GM12865 (cell line): ENCODE measurements around the gene HEMK1.
A peak's percentile ranks its signal among the peaks of the same experiment; 100 is the strongest.

Experiments used
- DNase-seq: peaks from one replicate; pipeline ENCODE4 v3.0.0; 2010; ENCODE audit warnings: low read depth
- H3K4me3 ChIP-seq: 2 replicates; pipeline ENCODE4 v1.5.1; 2011; ENCODE audit warnings: mild to moderate bottlenecking, low read depth, low read length, control low read depth
- TF ChIP-seq, protein P1 (sequence below): IDR thresholded peaks from 2 replicates; pipeline ENCODE4 v1.5.1; 2011; ENCODE audit warnings: low read length, control low read depth, low read depth, inconsistent platforms; ENCODE audit not compliant: insufficient read depth; ENCODE audit errors: missing control alignments

The HEMK1 gene, protein sequence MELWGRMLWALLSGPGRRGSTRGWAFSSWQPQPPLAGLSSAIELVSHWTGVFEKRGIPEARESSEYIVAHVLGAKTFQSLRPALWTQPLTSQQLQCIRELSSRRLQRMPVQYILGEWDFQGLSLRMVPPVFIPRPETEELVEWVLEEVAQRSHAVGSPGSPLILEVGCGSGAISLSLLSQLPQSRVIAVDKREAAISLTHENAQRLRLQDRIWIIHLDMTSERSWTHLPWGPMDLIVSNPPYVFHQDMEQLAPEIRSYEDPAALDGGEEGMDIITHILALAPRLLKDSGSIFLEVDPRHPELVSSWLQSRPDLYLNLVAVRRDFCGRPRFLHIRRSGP

DNA sequence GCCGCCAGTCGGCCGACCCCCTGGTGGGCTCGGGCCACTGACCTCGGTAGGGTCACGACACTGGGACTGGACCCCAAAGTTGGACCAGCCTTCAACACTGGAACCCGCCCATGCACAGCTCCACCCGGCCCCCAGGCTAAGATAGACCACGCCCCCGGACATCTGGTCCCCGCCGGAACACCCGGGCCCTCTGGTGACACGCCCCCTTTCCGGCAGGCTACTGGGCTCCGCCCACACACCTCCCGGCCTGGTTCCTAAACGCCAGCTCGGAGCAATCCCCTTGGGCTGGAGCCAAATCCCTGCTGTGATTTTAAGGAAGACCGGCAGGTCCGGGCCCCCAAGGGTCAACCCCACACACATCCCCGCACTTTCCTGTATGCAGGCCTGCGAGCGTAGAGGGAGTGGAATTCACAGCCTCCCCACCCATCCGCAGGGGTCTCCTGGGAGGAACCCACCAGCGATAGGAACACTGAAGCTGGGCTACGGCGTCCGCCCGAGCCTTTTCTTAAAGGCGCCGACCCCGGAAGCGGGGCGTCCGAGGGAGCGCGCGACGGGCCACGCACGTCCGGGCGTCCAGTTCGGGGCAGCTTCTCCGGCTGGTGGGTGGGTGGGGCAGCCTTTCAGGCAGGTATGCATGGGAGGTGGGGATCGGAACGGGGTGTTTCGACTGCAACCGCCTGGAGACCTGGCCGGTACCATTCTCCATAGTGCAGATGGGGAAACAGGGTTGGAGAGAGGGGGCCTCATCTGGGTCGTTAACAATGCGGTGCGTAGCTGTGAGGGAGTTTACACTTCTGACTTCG, at the start of gene HEMK1:
Gene HEMK1 (plus strand): TSS at position 576 of the 803 bp plus-strand sequence. CDS start 1,583 bp downstream, outside the sequence.
- TF ChIP-seq, protein P1, sequence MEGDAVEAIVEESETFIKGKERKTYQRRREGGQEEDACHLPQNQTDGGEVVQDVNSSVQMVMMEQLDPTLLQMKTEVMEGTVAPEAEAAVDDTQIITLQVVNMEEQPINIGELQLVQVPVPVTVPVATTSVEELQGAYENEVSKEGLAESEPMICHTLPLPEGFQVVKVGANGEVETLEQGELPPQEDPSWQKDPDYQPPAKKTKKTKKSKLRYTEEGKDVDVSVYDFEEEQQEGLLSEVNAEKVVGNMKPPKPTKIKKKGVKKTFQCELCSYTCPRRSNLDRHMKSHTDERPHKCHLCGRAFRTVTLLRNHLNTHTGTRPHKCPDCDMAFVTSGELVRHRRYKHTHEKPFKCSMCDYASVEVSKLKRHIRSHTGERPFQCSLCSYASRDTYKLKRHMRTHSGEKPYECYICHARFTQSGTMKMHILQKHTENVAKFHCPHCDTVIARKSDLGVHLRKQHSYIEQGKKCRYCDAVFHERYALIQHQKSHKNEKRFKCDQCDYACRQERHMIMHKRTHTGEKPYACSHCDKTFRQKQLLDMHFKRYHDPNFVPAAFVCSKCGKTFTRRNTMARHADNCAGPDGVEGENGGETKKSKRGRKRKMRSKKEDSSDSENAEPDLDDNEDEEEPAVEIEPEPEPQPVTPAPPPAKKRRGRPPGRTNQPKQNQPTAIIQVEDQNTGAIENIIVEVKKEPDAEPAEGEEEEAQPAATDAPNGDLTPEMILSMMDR, result no peak
- H3K4me3 ChIP-seq, result peak within 1 kb of the TSS; percentile 96
- DNase-seq, result peak; percentile 97

DNA sequence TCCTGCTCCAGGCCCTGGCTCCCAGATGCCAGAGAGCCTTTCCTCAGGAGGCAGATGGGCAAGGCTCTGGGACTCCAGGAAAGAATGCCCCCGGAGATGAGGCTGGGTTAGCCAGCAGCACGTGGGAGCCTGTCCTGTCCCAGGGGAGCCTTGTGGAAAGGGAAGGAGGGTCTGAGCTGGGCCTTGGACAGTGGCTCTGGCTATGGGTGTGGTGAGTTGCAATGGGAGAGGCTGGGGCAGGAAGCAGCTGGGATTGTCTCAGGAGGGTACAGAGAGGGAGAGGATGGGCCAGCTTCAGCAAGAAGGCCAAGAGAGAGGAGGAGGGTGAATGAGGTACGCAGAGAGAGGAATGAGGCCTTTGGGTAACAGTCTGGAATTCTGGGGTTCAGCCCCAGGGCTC, 48.5 kb upstream of the HEMK1 start:
- H3K4me3 ChIP-seq, result no peak overlapping the region
- no peak for DNase-seq
- TF ChIP-seq, protein P1, result no peak

DNA sequence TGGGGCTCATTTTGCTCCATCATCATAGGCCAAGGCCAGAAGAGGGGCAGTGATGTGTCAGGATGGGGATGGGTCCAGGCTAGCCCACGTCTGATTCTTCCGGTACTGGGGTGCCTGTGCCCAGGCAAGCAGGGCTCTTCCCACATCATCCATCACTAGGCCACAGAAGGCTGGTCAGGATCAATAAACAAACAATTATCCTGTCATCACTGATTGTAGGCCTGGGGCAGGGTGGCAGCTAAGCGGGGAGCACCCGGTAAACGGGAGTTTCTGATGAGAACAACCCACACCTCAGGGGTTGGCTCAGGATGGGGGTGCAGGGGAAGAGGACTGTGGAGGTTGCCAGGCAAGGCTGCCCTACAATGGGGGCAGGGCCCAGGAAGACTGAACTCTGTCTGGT, 47.8 kb upstream of the HEMK1 start:
- DNase-seq, result no peak
- TF ChIP-seq, protein P1, result no peak
- no peak overlapping the region for H3K4me3 ChIP-seq

DNA sequence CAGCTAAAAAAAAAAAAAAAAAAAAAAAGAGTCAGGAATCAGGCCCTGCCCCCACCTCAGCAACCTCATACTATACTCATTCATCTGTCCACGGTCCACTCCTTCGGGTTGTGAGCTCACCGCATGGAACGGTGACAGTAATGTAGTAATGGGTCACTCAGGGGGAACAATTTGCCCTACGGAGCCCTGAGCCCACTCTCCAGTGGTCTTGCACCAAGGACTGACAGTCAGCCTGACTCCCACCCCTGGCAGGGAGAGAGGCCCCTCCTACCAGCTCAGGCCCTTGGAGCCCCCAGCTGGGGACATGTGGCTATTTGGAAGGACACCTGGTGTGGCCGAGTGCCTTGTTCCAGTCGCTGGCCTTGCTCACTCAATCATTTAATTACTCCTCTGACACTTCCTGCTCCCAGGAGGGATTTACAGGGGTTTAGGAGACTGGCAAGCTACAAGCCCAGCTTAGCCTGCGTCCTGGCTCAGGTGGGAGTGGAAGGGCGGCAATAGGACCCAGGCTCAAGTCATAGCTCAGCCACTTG, 46.0 kb upstream of the HEMK1 start:
- no peak overlapping the region for H3K4me3 ChIP-seq
- no peak for DNase-seq
- TF ChIP-seq, protein P1, result no peak

DNA sequence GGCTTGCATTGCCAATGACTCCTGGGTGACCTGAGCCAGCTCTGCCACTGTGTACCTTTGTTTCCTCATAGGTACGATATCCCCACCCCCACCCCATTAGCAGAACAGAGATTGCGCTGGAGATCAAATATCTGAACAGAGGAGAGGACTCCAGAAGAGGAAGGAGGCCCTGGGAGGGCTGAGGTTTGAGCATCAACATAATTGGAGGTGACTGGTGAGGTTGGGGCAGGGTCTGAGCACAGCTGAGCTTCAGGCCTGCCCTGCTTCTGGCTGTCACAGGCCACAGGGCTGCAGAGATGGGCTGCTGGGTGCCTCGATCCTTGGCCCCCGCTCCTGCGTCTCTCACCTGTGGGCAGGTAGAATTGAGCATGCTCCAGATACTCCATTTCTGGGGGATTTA, 44.6 kb upstream of the HEMK1 start:
- TF ChIP-seq, protein P1, result no peak
- no peak overlapping the region for H3K4me3 ChIP-seq
- no peak for DNase-seq

DNA sequence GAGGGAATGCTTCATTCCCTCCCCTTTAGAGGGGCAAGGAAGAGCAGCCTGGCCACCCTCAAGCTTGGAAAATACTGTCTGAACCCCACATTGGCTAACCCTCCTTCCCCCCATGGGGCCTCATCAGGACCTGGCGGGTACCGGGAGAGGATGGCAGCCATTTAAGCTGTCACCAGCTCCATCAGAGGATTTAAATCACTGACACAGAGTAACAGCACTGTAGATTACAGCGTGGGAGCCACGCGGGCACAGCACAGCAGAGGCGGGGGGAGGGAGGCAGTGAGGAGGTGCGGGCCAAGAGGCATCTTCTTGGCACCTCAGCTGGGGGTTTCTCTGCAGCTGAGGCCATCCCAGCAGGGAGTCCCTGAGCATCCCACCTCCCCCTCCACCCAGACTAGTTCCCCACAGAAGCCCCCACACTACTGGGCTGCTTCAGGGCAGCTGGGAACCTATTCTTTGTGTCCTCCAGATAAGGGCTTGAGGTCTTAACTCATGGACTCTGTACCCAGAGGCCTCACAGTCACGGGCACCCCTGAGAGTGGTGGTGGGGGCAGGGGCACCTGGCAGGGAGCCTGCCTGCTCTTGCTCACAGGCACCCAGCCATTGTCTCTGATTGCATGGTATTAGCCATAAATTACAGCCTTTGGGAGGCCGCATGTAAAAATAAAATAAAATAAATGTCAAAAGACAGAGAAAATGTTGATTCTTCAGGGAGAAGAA, 44.0 kb upstream of the HEMK1 start:
- TF ChIP-seq, protein P1, result no peak
- DNase-seq, result no peak
- H3K4me3 ChIP-seq, result no peak overlapping the region
